CD4-positive, alpha-beta memory T cell (primary cell): ENCODE measurements around the gene MUC3A. TPM values are rescaled to one million over a fixed set of nuclear protein-coding genes. Genes with fewer than 3 reads are reported as not detected.
"Not testable (repeated sequence)": the region's sequence is repeated elsewhere in the genome, so short reads cannot be mapped to it uniquely, and the experiment has no call there.

ENCODE experiments used
- CTCF ChIA-PET: fragments of 350-600 bp; sonication (Branson Sonifier 250); formaldehyde crosslinking; loops from one replicate; lab custom pipeline; 2021; ENCODE audit warnings: inconsistent platforms; ENCODE audit not compliant: partially characterized antibody; lab: Charles Lee
- POLR2A ChIA-PET: fragments of 350-600 bp; sonication (Branson Sonifier 250); formaldehyde crosslinking; loops from one replicate; lab custom pipeline; 2021; ENCODE audit not compliant: partially characterized antibody; lab: Charles Lee
- DNase-seq, 5 donors: peaks; one replicate each; pipeline versions ENCODE4 v3.0.0 to v3.0.0-alpha.2; 2020 to 2022; ENCODE audit warnings: mixed read lengths in 1 of 5
- H3K27ac ChIP-seq: one replicate; pipeline ENCODE4 v1.7.0; 2013; ENCODE audit warnings: low read depth, low read length
- H3K27me3 ChIP-seq: 2 replicates; pipeline ENCODE4 v1.7.0; 2013; ENCODE audit warnings: mild to moderate bottlenecking, low read length, moderate library complexity; ENCODE audit not compliant: insufficient read depth
- H3K36me3 ChIP-seq: 2 replicates; pipeline ENCODE4 v1.7.0; 2013; ENCODE audit warnings: mild to moderate bottlenecking, low read length, moderate library complexity; ENCODE audit not compliant: insufficient read depth
- H3K4me1 ChIP-seq: 2 replicates; pipeline ENCODE4 v1.7.0; 2013; ENCODE audit warnings: mild to moderate bottlenecking, low read length, moderate library complexity; ENCODE audit not compliant: insufficient read depth
- H3K4me3 ChIP-seq, 2 donors: one replicate each; pipeline ENCODE4 v1.7.0; 2013; ENCODE audit warnings: low read length in 2 of 2, mild to moderate bottlenecking in 1 of 2
- H3K9me3 ChIP-seq, 2 donors: one replicate each; pipeline ENCODE4 v1.7.0; 2013; ENCODE audit warnings: low read length in 2 of 2, control low read depth in 1 of 2; ENCODE audit not compliant: control insufficient read depth in 1 of 2
- H3K27ac Mint-ChIP-seq, 7 donors: one replicate each; pipeline ENCODE4 v1.8.0; 2020 to 2021; ENCODE audit warnings: mixed read lengths in 7 of 7, mild to moderate bottlenecking in 6 of 7, inconsistent platforms in 3 of 7, moderate library complexity in 3 of 7
- H3K27me3 Mint-ChIP-seq, 2 donors: one replicate each; pipeline ENCODE4 v1.8.0; 2020 to 2021; ENCODE audit warnings: mixed read lengths in 2 of 2
- H3K36me3 Mint-ChIP-seq, 2 donors: one replicate each; pipeline ENCODE4 v1.8.0; 2020 to 2021; ENCODE audit warnings: mixed read lengths in 2 of 2, inconsistent platforms in 1 of 2, mild to moderate bottlenecking in 1 of 2
- H3K4me1 Mint-ChIP-seq, 4 donors: one replicate each; pipeline ENCODE4 v1.8.0; 2020 to 2021; ENCODE audit warnings: mixed read lengths in 4 of 4, mild to moderate bottlenecking in 1 of 4
- H3K4me3 Mint-ChIP-seq, 8 donors: one replicate each; pipeline ENCODE4 v1.8.0; 2020 to 2021; ENCODE audit warnings: mixed read lengths in 8 of 8, mild to moderate bottlenecking in 7 of 8, moderate library complexity in 6 of 8, inconsistent platforms in 3 of 8
- H3K9me3 Mint-ChIP-seq, 8 donors: one replicate each; pipeline ENCODE4 v1.8.0; 2020 to 2021; ENCODE audit warnings: mixed read lengths in 8 of 8, mild to moderate bottlenecking in 5 of 8, inconsistent platforms in 3 of 8, moderate library complexity in 1 of 8
- intact Hi-C: fragments of 100-400 bp; cut with micrococcal nuclease; formaldehyde crosslinking; loops from one replicate; pipeline ENCODE4 v1.15.1; 2023
- polyA plus RNA-seq, 2 donors: library from polyadenylated mRNA; unstranded; fragments of 300-500 nt; fragmentation: Illumina TruSeq; gene quantifications; one replicate each; pipeline ENCODE4 v1.2.3, GENCODE V29; 2021
- total RNA-seq, 2 experiments: library from RNA; stranded (reverse); gene quantifications; one replicate each; pipeline ENCODE4 v1.2.3, GENCODE V29; 2021

The MUC3A gene, protein sequence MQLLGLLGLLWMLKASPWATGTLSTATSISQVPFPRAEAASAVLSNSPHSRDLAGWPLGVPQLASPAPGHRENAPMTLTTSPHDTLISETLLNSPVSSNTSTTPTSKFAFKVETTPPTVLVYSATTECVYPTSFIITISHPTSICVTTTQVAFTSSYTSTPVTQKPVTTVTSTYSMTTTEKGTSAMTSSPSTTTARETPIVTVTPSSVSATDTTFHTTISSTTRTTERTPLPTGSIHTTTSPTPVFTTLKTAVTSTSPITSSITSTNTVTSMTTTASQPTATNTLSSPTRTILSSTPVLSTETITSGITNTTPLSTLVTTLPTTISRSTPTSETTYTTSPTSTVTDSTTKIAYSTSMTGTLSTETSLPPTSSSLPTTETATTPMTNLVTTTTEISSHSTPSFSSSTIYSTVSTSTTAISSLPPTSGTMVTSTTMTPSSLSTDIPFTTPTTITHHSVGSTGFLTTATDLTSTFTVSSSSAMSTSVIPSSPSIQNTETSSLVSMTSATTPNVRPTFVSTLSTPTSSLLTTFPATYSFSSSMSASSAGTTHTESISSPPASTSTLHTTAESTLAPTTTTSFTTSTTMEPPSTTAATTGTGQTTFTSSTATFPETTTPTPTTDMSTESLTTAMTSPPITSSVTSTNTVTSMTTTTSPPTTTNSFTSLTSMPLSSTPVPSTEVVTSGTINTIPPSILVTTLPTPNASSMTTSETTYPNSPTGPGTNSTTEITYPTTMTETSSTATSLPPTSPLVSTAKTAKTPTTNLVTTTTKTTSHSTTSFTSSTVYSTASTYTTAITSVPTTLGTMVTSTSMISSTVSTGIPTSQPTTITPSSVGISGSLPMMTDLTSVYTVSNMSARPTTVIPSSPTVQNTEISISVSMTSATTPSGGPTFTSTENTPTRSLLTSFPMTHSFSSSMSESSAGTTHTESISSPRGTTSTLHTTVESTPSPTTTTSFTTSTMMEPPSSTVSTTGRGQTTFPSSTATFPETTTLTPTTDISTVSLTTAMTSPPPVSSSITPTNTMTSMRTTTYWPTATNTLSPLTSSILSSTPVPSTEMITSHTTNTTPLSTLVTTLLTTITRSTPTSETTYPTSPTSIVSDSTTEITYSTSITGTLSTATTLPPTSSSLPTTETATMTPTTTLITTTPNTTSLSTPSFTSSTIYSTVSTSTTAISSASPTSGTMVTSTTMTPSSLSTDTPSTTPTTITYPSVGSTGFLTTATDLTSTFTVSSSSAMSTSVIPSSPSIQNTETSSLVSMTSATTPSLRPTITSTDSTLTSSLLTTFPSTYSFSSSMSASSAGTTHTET (N-terminal part only)
- total RNA-seq (not detected), polyA plus RNA-seq (not detected)

GRCh38 chr7:100949227-100949932 lies at the start of gene MUC3A:
Gene MUC3A (plus strand): TSS chr7:100949534. CDS start chr7:100949625, 91 bp downstream.
- ChIA-PET CTCF (no interaction called here), POLR2A (no interaction called here)
- Mint-ChIP-seq H3K4me1 (no peaks in the 10 kb centered on the region), H3K9me3 (peaks cover 0 to 5% (median 0%) of the 10 kb centered on the region in 8 donors), H3K4me3 (no peak within 1 kb of the TSS), H3K27me3 (peaks cover 22 to 26% of the 10 kb centered on the region in 2 donors), H3K36me3 (no peaks in the 10 kb centered on the region), H3K27ac (no peak within 1 kb of the TSS)
- Histone ChIP-seq H3K9me3 (no peaks in the 10 kb centered on the region), H3K4me1 (no peaks in the 10 kb centered on the region), H3K36me3 (no peaks in the 10 kb centered on the region), H3K27me3 (peaks cover 7% of the 10 kb centered on the region), H3K4me3 (no peak within 1 kb of the TSS), H3K27ac (no peak within 1 kb of the TSS)
- intact Hi-C loops = no loop called here
- DNase-seq = no peak

GRCh38 chr7:100900978-100901377 lies 48.4 kb upstream of the MUC3A start:
- peaks cover 10% of the 10 kb centered on the region for H3K4me1 ChIP-seq
- intact Hi-C loops = no loop called here
- Mint-ChIP-seq H3K27me3 (peaks cover 22 to 23% of the 10 kb centered on the region in 2 donors), H3K36me3 (no peaks in the 10 kb centered on the region), H3K4me3 (no peak overlapping the region), H3K4me1 (peaks cover 5 to 17% (median 5%) of the 10 kb centered on the region in 4 donors), H3K27ac (no peak overlapping the region), H3K9me3 (peaks cover 0 to 2% (median 0%) of the 10 kb centered on the region in 8 donors)
- H3K4me3 ChIP-seq = no peak overlapping the region
- H3K9me3 ChIP-seq = no peaks in the 10 kb centered on the region
- H3K27me3 ChIP-seq = peaks cover 7% of the 10 kb centered on the region
- no peaks in the 10 kb centered on the region for H3K36me3 ChIP-seq
- CTCF ChIA-PET = interaction anchor here (0.7 to 1.1 kb wide), 4 partner anchors 158 to 523 kb away, joined by 3 to 4 read pairs (median 3); no protein-coding TSS in a partner anchor
- no peak overlapping the region for H3K27ac ChIP-seq
- POLR2A ChIA-PET = no interaction called here
- DNase-seq = no peak

DNA sequence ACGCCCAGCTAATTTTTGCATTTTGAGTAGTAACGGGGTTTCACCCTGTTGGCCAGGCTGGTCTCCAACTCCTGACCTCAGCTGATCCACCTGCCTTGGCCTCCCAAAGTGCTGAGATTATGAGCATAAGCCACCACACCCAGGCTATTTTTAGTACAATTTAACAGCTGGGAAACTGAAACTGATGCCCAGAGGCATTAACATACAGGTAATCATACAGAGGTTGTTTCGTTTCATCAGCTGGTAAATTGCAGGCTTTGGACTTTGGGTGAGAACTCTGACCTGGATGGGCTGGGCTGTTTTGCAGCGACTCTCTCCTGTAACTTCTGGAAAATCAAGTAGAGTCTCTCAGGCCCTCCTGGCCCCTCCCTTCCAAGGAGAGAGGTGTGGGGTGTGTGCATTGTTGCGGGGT lies 47.4 kb upstream of the MUC3A start:
- Histone ChIP-seq H3K27me3 (no peaks in the 10 kb centered on the region), H3K27ac (no peak overlapping the region), H3K36me3 (no peaks in the 10 kb centered on the region), H3K4me3 (no peak overlapping the region), H3K9me3 (no peaks in the 10 kb centered on the region), H3K4me1 (peaks cover 3% of the 10 kb centered on the region)
- H3K4me1 Mint-ChIP-seq = peaks cover 0 to 11% (median under 1%) of the 10 kb centered on the region in 4 donors
- no peak overlapping the region for H3K4me3 Mint-ChIP-seq
- H3K9me3 Mint-ChIP-seq = peaks cover 0 to 2% (median 0%) of the 10 kb centered on the region in 8 donors
- POLR2A ChIA-PET = no interaction called here
- H3K27ac Mint-ChIP-seq = no peak overlapping the region
- intact Hi-C loops = no loop called here
- peaks cover 18% of the 10 kb centered on the region in 2 donors for H3K27me3 Mint-ChIP-seq
- CTCF ChIA-PET = interaction anchor here (1.1 kb wide), 1 partner anchor 172 kb away, joined by 3 read pairs; no protein-coding TSS in a partner anchor
- H3K36me3 Mint-ChIP-seq = no peaks in the 10 kb centered on the region
- DNase-seq = no peak

- Histone ChIP-seq H3K4me1 (no peaks in the 10 kb centered on the region), H3K36me3 (no peaks in the 10 kb centered on the region), H3K27ac (no peak overlapping the region), H3K4me3 (no peak overlapping the region), H3K27me3 (no peaks in the 10 kb centered on the region), H3K9me3 (no peaks in the 10 kb centered on the region)
- peaks cover 0 to 2% (median 0%) of the 10 kb centered on the region in 8 donors for H3K9me3 Mint-ChIP-seq
- peaks cover 0 to 6% (median 0%) of the 10 kb centered on the region in 4 donors for H3K4me1 Mint-ChIP-seq
- ChIA-PET POLR2A (no interaction called here), CTCF (interaction anchor here (3.2 kb wide), 1 partner anchor 156 kb away, joined by 11 read pairs; no protein-coding TSS in a partner anchor)
- no peak for DNase-seq
- intact Hi-C loops = no loop called here
- H3K27ac Mint-ChIP-seq = no peak overlapping the region
- peaks cover 14 to 15% of the 10 kb centered on the region in 2 donors for H3K27me3 Mint-ChIP-seq
- no peak overlapping the region for H3K4me3 Mint-ChIP-seq
- H3K36me3 Mint-ChIP-seq = no peaks in the 10 kb centered on the region
Observed at GRCh38 chr7:100902638-100903037, 46.7 kb upstream of the MUC3A start.

DNA sequence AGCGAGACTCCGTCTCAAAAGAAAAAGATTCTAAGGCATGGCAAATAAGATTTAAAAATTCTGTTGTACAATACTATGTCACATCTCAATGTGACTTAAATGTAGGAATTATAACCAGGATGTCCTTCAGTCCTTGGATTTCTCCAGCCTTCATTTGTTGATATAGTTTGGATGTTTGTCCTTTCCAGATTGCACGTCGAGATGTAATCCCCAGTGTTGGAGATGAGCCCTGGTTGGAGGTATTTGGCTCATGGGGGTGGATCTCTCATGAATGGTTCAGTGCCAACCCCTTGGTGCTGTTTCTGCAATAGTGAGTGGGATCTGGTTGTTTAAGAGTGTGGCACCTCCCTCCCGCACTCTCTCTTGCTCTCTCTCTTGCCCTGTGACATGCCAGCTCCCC lies 40.8 kb upstream of the MUC3A start:
- H3K4me1 Mint-ChIP-seq = no peaks in the 10 kb centered on the region
- ChIA-PET CTCF (no interaction called here), POLR2A (no interaction called here)
- Histone ChIP-seq H3K27me3 (no peaks in the 10 kb centered on the region), H3K27ac (no peak overlapping the region), H3K36me3 (no peaks in the 10 kb centered on the region), H3K4me1 (no peaks in the 10 kb centered on the region), H3K4me3 (no peak overlapping the region), H3K9me3 (no peaks in the 10 kb centered on the region)
- H3K27ac Mint-ChIP-seq = no peak overlapping the region
- H3K9me3 Mint-ChIP-seq = no peaks in the 10 kb centered on the region
- no peaks in the 10 kb centered on the region for H3K36me3 Mint-ChIP-seq
- no peak for DNase-seq
- peaks cover 2 to 4% of the 10 kb centered on the region in 2 donors for H3K27me3 Mint-ChIP-seq
- intact Hi-C loops = no loop called here
- H3K4me3 Mint-ChIP-seq = no peak overlapping the region

GRCh38 chr7:100910443-100910842 lies 38.9 kb upstream of the MUC3A start:
- POLR2A ChIA-PET, H3K27ac ChIP-seq, H3K9me3 Mint-ChIP-seq, H3K4me1 ChIP-seq, intact Hi-C loops, H3K27me3 ChIP-seq, H3K4me3 ChIP-seq, H3K36me3 ChIP-seq, H3K36me3 Mint-ChIP-seq, DNase-seq, H3K9me3 ChIP-seq, H3K4me1 Mint-ChIP-seq, H3K4me3 Mint-ChIP-seq, H3K27ac Mint-ChIP-seq, H3K27me3 Mint-ChIP-seq: not testable (repeated sequence)
- CTCF ChIA-PET = interaction anchor here (0.7 kb wide), 2 partner anchors 175 to 415 kb away, joined by 3 read pairs; partner anchors contain the start of gene TRIM56
